Effector memory CD4-positive, alpha-beta T cell (primary cell): Measurements from ENCODE around the gene NRP2.

ENCODE experiments used
- DNase-seq, 3 donors: peaks; one replicate each; pipeline ENCODE4 v3.0.0-alpha.2; 2020
- H3K27ac ChIP-seq: 2 replicates; pipeline ENCODE4 v1.7.0; 2013; ENCODE audit warnings: mild to moderate bottlenecking, low read length, moderate library complexity; ENCODE audit not compliant: insufficient read depth, poor library complexity, severe bottlenecking
- H3K27me3 ChIP-seq: replicated peaks from 2 replicates; pipeline ENCODE4 v1.7.0; 2013; ENCODE audit warnings: mild to moderate bottlenecking, low read length; ENCODE audit not compliant: insufficient read depth, control insufficient read depth, poor library complexity, severe bottlenecking
- H3K36me3 ChIP-seq: 2 replicates; pipeline ENCODE4 v1.7.0; 2013; ENCODE audit warnings: mild to moderate bottlenecking, low read length, moderate library complexity; ENCODE audit not compliant: control insufficient read depth, insufficient read depth
- H3K4me1 ChIP-seq: 2 replicates; pipeline ENCODE4 v1.7.0; 2013; ENCODE audit warnings: low read length, mild to moderate bottlenecking; ENCODE audit not compliant: control insufficient read depth, insufficient read depth, poor library complexity, severe bottlenecking
- H3K4me3 ChIP-seq: 2 replicates; pipeline ENCODE4 v1.7.0; 2013; ENCODE audit warnings: low read length, low read depth, mild to moderate bottlenecking; ENCODE audit not compliant: insufficient read depth, poor library complexity, severe bottlenecking
- H3K9me3 ChIP-seq: 2 replicates; pipeline ENCODE4 v1.7.0; 2013; ENCODE audit warnings: mild to moderate bottlenecking, low read length, moderate library complexity; ENCODE audit not compliant: control insufficient read depth

NRP2 gene

DNA sequence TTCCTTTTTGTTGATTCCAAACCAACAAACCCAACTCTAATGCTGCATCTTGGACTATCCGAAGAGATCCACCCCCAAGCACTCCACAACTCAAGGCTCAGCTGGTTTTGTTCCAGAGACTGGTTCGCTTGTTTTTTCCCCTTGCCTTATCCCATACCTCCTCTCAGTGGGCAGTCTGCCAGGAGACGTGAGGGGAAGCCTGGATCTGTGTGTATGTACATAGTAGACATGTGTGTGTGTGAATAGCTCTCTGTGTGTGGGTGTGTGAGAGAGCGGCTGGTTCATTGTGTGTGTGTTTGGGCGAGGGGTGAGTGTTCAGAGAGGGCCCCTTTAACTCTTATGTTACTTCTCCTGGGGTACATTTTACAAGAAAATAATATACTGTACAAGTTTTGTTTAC lies 94.4 kb downstream of the NRP2 start:
- no peaks in the 10 kb centered on the region for H3K27me3 ChIP-seq
- no peaks in the 10 kb centered on the region for H3K4me1 ChIP-seq
- no peak for DNase-seq
- H3K36me3 ChIP-seq, result no peaks in the 10 kb centered on the region
- H3K4me3 ChIP-seq, result no peak overlapping the region
- no peak overlapping the region for H3K27ac ChIP-seq
- H3K9me3 ChIP-seq, result no peaks in the 10 kb centered on the region

GRCh38 chr2:205778356-205778755 lies 96.1 kb downstream of the NRP2 start:
- no peak overlapping the region for H3K4me3 ChIP-seq
- no peak for DNase-seq
- H3K9me3 ChIP-seq, result no peaks in the 10 kb centered on the region
- no peaks in the 10 kb centered on the region for H3K36me3 ChIP-seq
- H3K27ac ChIP-seq, result no peak overlapping the region
- H3K27me3 ChIP-seq, result no peaks in the 10 kb centered on the region
- H3K4me1 ChIP-seq, result no peaks in the 10 kb centered on the region

- H3K4me3 ChIP-seq, result no peak overlapping the region
- DNase-seq, result no peak
Observed at GRCh38 chr2:205780645-205781044, 98.3 kb downstream of the NRP2 start.

DNA sequence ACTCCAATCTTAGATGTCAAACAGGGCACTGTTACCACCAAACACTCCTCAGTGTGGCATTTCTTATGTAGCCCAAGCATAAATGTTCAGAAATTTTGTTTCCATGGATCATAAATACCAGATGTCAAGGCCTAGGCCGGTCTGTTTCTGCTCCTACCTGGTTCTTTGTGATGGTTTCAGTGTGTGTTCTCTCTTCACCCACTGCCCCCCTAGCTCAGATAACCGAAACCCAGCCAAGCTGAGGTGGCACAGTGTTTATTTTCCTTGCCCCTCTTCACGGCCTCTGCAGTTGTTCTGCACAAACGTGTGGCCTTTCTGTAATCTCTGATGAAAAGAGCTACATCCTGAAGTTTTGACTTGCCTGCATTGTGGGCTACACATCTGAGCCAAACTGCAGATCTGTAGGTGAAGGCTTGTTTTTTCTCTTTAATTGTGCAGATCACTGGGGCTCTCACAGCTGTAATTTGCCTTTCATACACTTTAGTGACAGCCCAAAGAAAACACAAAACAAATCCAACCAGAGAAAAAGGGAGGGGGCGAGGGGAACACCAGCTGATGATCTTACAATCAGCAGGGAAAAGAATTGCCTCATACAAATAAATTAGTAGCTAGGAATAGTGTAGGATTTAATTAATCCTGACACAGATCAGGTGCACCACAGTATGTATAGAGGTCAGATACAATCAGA lies 99.1 kb downstream of the NRP2 start:
- Histone ChIP-seq H3K27me3 (no peaks in the 10 kb centered on the region), H3K4me1 (no peaks in the 10 kb centered on the region), H3K9me3 (no peaks in the 10 kb centered on the region), H3K4me3 (no peak overlapping the region), H3K27ac (no peak overlapping the region), H3K36me3 (no peaks in the 10 kb centered on the region)
- no peak for DNase-seq

More at GRCh38 chr2:205780645-205781044, 98.3 kb downstream of the NRP2 start:
- no peaks in the 10 kb centered on the region for H3K4me1 ChIP-seq
- H3K27me3 ChIP-seq, result no peaks in the 10 kb centered on the region
- no peaks in the 10 kb centered on the region for H3K9me3 ChIP-seq
- H3K27ac ChIP-seq, result no peak overlapping the region
- H3K36me3 ChIP-seq, result no peaks in the 10 kb centered on the region

GRCh38 chr2:205782941-205783340 lies 100.6 kb downstream of the NRP2 start:
- Histone ChIP-seq H3K9me3 (no peaks in the 10 kb centered on the region), H3K36me3 (no peaks in the 10 kb centered on the region), H3K27ac (no peak overlapping the region), H3K4me1 (no peaks in the 10 kb centered on the region), H3K4me3 (no peak overlapping the region), H3K27me3 (no peaks in the 10 kb centered on the region)
- no peak for DNase-seq

DNA sequence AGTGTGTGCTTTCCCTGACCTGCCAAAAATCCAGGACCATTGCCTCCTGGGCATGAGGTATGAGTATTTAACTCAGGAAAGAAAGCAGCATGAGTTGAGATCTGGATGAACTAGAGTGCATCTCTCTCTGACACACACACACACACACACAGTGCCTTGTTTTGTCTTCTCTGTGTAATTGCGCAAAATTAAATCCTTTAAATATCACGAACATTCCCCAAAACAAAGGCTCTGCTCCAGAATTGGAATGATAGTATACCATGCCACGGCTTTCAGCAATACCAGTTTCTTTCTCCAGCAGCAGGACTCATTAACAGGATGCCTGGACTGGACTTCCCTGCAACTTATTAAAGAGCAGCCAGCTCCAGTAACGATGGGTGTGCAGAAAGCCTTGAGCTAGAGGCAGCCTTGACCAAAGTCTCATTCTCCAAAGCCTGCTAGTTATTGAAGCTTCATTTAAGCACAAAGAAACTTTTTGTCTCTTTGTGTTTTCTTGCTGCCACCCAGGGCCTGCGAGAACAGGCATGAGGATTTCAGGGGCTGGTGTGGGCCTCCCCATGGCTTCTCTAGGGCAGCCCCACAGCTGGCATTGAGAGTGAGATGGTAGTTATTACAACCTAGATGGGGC lies 101.7 kb downstream of the NRP2 start:
- Histone ChIP-seq H3K4me3 (no peak overlapping the region), H3K27me3 (no peaks in the 10 kb centered on the region), H3K27ac (no peak overlapping the region), H3K4me1 (no peaks in the 10 kb centered on the region), H3K36me3 (no peaks in the 10 kb centered on the region), H3K9me3 (no peaks in the 10 kb centered on the region)
- no peak for DNase-seq

GRCh38 chr2:205785507-205786260 lies 103.4 kb downstream of the NRP2 start:
- no peak for DNase-seq
- Histone ChIP-seq H3K4me1 (no peaks in the 10 kb centered on the region), H3K9me3 (no peaks in the 10 kb centered on the region)

DNA sequence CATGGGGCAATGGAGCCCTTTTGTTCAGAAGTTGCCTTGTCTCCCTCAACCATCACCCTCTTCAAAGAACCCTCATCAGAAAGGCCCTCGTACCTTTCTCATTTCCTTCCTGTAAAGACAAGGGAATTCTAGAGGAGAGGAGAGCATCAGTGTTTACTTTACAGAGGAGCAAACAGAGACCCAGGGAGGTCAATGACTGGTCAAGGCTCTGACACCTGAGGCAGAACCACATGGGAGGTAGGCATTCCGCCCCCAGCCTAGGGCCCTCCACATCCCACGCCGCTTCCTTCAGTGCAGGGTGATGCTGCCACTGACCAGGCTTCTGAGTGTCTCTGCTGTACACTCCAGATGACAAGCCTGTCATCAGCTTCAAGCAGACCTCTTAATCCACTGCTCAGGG lies 104.7 kb downstream of the NRP2 start:
- H3K27ac ChIP-seq, result no peak overlapping the region
- H3K36me3 ChIP-seq, result no peaks in the 10 kb centered on the region
- no peak for DNase-seq

More at GRCh38 chr2:205785507-205786260, 103.4 kb downstream of the NRP2 start:
- Histone ChIP-seq H3K36me3 (no peaks in the 10 kb centered on the region), H3K27ac (no peak overlapping the region), H3K27me3 (no peaks in the 10 kb centered on the region), H3K4me3 (no peak overlapping the region)

DNA sequence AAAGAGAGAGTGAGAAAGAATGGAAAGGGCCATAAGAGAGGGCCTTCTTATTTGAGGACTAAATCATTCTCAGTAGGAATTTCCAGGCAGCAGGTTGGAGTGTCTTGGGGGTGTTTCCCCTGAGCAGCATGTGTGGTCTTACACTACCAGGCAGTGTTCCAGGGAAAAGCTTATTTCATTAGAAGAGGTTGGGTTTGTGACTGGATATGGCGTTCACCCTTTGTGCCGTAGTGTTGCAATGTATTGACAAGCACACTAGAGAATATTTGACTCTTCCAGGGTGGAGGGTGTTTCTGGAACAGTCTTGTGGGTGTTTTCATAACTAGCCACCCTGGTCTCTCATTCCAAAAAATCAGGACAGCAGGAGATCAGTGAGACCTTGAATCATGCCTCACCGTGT lies 105.5 kb downstream of the NRP2 start:
- DNase-seq, result no peak

More for the DNA sequence above, 104.7 kb downstream of the NRP2 start:
- Histone ChIP-seq H3K4me3 (no peak overlapping the region), H3K4me1 (no peaks in the 10 kb centered on the region), H3K27me3 (no peaks in the 10 kb centered on the region), H3K9me3 (no peaks in the 10 kb centered on the region)

DNA sequence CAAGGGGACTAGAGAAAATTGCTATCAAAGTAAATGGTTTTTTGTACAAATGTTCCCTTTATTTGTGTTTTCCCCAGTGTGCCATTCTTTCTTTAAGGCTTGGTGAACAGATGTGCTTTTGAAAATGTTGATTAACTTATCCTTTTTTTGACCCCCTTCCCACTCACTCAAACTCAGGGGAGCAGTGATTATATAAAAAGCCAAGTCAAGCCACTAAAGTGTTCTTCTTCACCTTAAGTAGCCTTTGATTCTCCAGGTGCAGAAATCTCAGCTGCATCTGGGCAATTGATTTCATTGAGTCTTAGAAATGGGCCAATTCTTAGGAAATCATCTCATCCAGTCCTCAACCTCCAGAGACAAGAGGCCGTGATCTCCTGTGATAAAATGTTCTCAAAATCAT lies 107.6 kb downstream of the NRP2 start:
- Histone ChIP-seq H3K4me1 (no peaks in the 10 kb centered on the region), H3K4me3 (no peak overlapping the region), H3K36me3 (no peaks in the 10 kb centered on the region), H3K27ac (no peak overlapping the region), H3K9me3 (no peaks in the 10 kb centered on the region), H3K27me3 (no peaks in the 10 kb centered on the region)
- no peak for DNase-seq

More for the DNA sequence above, 105.5 kb downstream of the NRP2 start:
- Histone ChIP-seq H3K4me1 (no peaks in the 10 kb centered on the region), H3K4me3 (no peak overlapping the region), H3K36me3 (no peaks in the 10 kb centered on the region), H3K27me3 (no peaks in the 10 kb centered on the region), H3K27ac (no peak overlapping the region), H3K9me3 (no peaks in the 10 kb centered on the region)
